ENCODE data around the gene UCN2. TPM values are rescaled to one million over a fixed set of nuclear protein-coding genes. Genes with fewer than 3 reads are reported as not detected.

UCN2 gene
- total and polyA plus RNA-seq, 4 donors = 0.07 to 0.18 (median 0.16) TPM; not detected in 1

GRCh38 chr3:48575366-48575765 lies 11.8 kb upstream of the UCN2 start:
- no peaks in the 10 kb centered on the region for H3K4me1 ChIP-seq (ENCODE audit: control insufficient read depth in 5 of 5, insufficient read depth in 5 of 5, low read length in 5 of 5)
- no peak for ATAC-seq (ENCODE audit: insufficient read depth, low FRiP score)
- TF ChIP-seq CTCF (IDR thresholded peaks at IDR 0.05; ENCODE audit: control extremely low read depth, extremely low read depth) = no peak
- 86 to 91% methylated on average over 17 of the region's 17 CpGs for WGBS, 2 donors
- no peak overlapping the region for H3K27ac ChIP-seq (ENCODE audit: low read depth in 1 of 2, low read length in 1 of 2)
- no peak overlapping the region for H3K9ac ChIP-seq (ENCODE audit: insufficient read depth in 1 of 2, low read length in 2 of 2)
- H3K36me3 ChIP-seq (ENCODE audit: control insufficient read depth in 4 of 4, insufficient read depth in 4 of 4, low read length in 4 of 4) = peaks cover 0 to 4% (median 0%) of the 10 kb centered on the region in 4 donors
- H3K4me3 ChIP-seq = no peak overlapping the region
- no peak for DNase-seq
- H3K27me3 ChIP-seq (ENCODE audit: control insufficient read depth in 3 of 3, insufficient read depth in 3 of 3, low read length in 2 of 3) = no peaks in the 10 kb centered on the region
- H3K9me3 ChIP-seq (ENCODE audit: control insufficient read depth in 4 of 4, insufficient read depth in 3 of 4, low read length in 3 of 4) = no peaks in the 10 kb centered on the region

- no peak overlapping the region for H3K27ac ChIP-seq (ENCODE audit: low read depth in 1 of 2, low read length in 1 of 2)
- no peak for ATAC-seq (ENCODE audit: insufficient read depth, low FRiP score)
- no peak overlapping the region for H3K4me3 ChIP-seq
- no peaks in the 10 kb centered on the region for H3K27me3 ChIP-seq (ENCODE audit: control insufficient read depth in 3 of 3, insufficient read depth in 3 of 3, low read length in 2 of 3)
- peaks cover 0 to 4% (median 0%) of the 10 kb centered on the region in 4 donors for H3K36me3 ChIP-seq (ENCODE audit: control insufficient read depth in 4 of 4, insufficient read depth in 4 of 4, low read length in 4 of 4)
- H3K9ac ChIP-seq (ENCODE audit: insufficient read depth in 1 of 2, low read length in 2 of 2) = no peak overlapping the region
- DNase-seq = no peak
- no peaks in the 10 kb centered on the region for H3K4me1 ChIP-seq (ENCODE audit: control insufficient read depth in 5 of 5, insufficient read depth in 5 of 5, low read length in 5 of 5)
- H3K9me3 ChIP-seq (ENCODE audit: control insufficient read depth in 4 of 4, insufficient read depth in 3 of 4, low read length in 3 of 4) = no peaks in the 10 kb centered on the region
- WGBS, 2 donors = 93 to 95% methylated on average over 9 to 10 of the region's 10 CpGs
- TF ChIP-seq CTCF (IDR thresholded peaks at IDR 0.05; ENCODE audit: control extremely low read depth, extremely low read depth) = no peak
Measured at GRCh38 chr3:48573973-48574585, 10.5 kb upstream of the UCN2 start.

- WGBS, 2 donors = 82 to 89% methylated on average over 7 of the region's 7 CpGs
- no peak overlapping the region for H3K9ac ChIP-seq (ENCODE audit: insufficient read depth in 1 of 2, low read length in 2 of 2)
- peaks cover 0 to 3% (median 0%) of the 10 kb centered on the region in 4 donors for H3K36me3 ChIP-seq (ENCODE audit: control insufficient read depth in 4 of 4, insufficient read depth in 4 of 4, low read length in 4 of 4)
- no peak overlapping the region for H3K27ac ChIP-seq (ENCODE audit: low read depth in 1 of 2, low read length in 1 of 2)
- H3K27me3 ChIP-seq (ENCODE audit: control insufficient read depth in 3 of 3, insufficient read depth in 3 of 3, low read length in 2 of 3) = no peaks in the 10 kb centered on the region
- no peak for TF ChIP-seq CTCF (IDR thresholded peaks at IDR 0.05; ENCODE audit: control extremely low read depth, extremely low read depth)
- no peaks in the 10 kb centered on the region for H3K9me3 ChIP-seq (ENCODE audit: control insufficient read depth in 4 of 4, insufficient read depth in 3 of 4, low read length in 3 of 4)
- no peak for DNase-seq
- H3K4me1 ChIP-seq (ENCODE audit: control insufficient read depth in 5 of 5, insufficient read depth in 5 of 5, low read length in 5 of 5) = no peaks in the 10 kb centered on the region
- no peak for ATAC-seq (ENCODE audit: insufficient read depth, low FRiP score)
- H3K4me3 ChIP-seq = no peak overlapping the region
Measured at GRCh38 chr3:48572517-48572916, 8.9 kb upstream of the UCN2 start.

- Histone ChIP-seq H3K27ac (ENCODE audit: low read depth in 1 of 2, low read length in 1 of 2) (no peak overlapping the region), H3K36me3 (ENCODE audit: control insufficient read depth in 4 of 4, insufficient read depth in 4 of 4, low read length in 4 of 4) (no peaks in the 10 kb centered on the region), H3K4me1 (ENCODE audit: control insufficient read depth in 5 of 5, insufficient read depth in 5 of 5, low read length in 5 of 5) (no peaks in the 10 kb centered on the region), H3K9me3 (ENCODE audit: control insufficient read depth in 4 of 4, insufficient read depth in 3 of 4, low read length in 3 of 4) (no peaks in the 10 kb centered on the region), H3K4me3 (no peak overlapping the region), H3K27me3 (ENCODE audit: control insufficient read depth in 3 of 3, insufficient read depth in 3 of 3, low read length in 2 of 3) (no peaks in the 10 kb centered on the region), H3K9ac (ENCODE audit: insufficient read depth in 1 of 2, low read length in 2 of 2) (no peak overlapping the region)
- TF ChIP-seq CTCF (IDR thresholded peaks at IDR 0.05; ENCODE audit: control extremely low read depth, extremely low read depth) = no peak
- no peak for DNase-seq
- ATAC-seq (ENCODE audit: insufficient read depth, low FRiP score) = no peak
- 87 to 94% methylated on average over 12 of the region's 12 CpGs for WGBS, 2 donors
Measured at GRCh38 chr3:48571938-48572337, 8.4 kb upstream of the UCN2 start.

Measured in lung (tissue), 12 donors.